Erythroblast (primary cell): ENCODE measurements around the gene GNG14.

Source experiments
- GATA1 ChIP-seq: IDR thresholded peaks from 2 replicates; pipeline ENCODE4 v1.6.1; 2011; ENCODE audit warnings: low read depth, mild to moderate bottlenecking, control low read depth, low read length, moderate library complexity
- POLR2A ChIP-seq: IDR thresholded peaks from 2 replicates; pipeline ENCODE4 v1.6.1; 2011; ENCODE audit warnings: mild to moderate bottlenecking, low read length

- TF ChIP-seq POLR2A (no peak), GATA1 (no peak)
Observed at GRCh38 chr19:12646551-12646950, 41.2 kb upstream of the GNG14 start.
